ENCODE measurements around the gene TIMM44. TPM values are rescaled to one million over a fixed set of nuclear protein-coding genes. Genes with fewer than 3 reads are reported as not detected.

The TIMM44 gene
- total RNA-seq, 1 experiment from 2014 or later = 114 TPM

DNA sequence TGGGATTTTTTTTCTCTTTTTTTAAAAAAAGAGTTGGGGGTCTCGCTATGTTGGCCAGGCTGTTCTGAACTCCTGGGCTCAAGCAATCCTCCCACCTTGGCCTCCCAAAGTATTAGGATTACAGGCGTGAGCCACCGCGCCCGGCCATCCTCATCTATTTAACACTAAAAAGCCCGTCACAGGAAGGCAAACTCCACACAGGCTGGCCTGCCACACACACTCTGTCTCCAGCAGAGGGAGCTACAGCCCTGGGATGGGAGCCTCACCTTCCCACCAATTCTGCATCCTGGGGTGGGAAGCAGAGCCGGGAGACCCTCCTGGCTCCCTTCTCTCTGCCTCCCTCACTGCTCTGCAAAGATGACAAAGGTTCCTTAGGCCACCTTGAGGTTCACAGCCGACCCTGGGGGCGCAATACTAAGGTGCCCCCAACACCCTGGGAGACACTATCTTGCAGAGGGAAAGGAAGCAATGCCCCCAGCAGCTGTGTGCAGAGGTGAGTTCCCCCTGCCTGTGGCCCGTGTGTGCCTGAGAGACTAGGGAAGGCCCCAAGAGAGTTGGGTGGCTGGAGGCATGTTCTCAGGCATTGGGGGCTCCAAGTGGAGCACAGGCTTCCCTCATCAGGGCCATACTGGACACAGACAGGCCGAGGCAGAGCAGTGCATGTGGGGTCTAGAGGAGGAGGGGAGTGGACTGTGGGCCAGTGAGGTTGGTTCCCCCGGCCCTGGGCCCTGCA lies 27.4 kb upstream of the TIMM44 start:
- H2BK15ac ChIP-seq (ENCODE audit: low read depth, low read length) = no peak overlapping the region
- no peak overlapping the region for H2BK5ac ChIP-seq (ENCODE audit: insufficient read length, low read length)
- peak overlapping the region; percentile 55 to 90 (median 73); a peak in 5 of 7 replicates for H3K27ac Mint-ChIP-seq
- H3K9ac ChIP-seq (ENCODE audit: extremely low read depth, insufficient read length, low read length) = no peak overlapping the region
- no peak overlapping the region for H3K4me2 ChIP-seq (ENCODE audit: insufficient read depth, insufficient read length, low read length)
- no peak overlapping the region for H4K5ac ChIP-seq (ENCODE audit: insufficient read length, low read depth, low read length)
- no peak overlapping the region for H3K14ac ChIP-seq (ENCODE audit: insufficient read depth, low read length)
- H3K4me1 Mint-ChIP-seq = peaks cover 17 to 23% of the 10 kb centered on the region in 2 experiments
- no peak overlapping the region for H4K8ac ChIP-seq (replicated peaks; ENCODE audit: insufficient read length, low read depth, low read length)
- DNase-seq = peak; percentile 84
- no peaks in the 10 kb centered on the region for H3K9me3 Mint-ChIP-seq
- no peak overlapping the region for H3K18ac ChIP-seq (ENCODE audit: insufficient read length, low read depth, low read length)
- no peak overlapping the region for H2AFZ ChIP-seq (ENCODE audit: low read length)
- peaks cover 35 to 78% (median 63%) of the 10 kb centered on the region in 3 experiments for H3K36me3 Mint-ChIP-seq (ENCODE audit: insufficient read depth in 1 of 3, low read depth in 3 of 3)
- H3K23ac ChIP-seq (ENCODE audit: insufficient read length, low read depth, low read length) = no peak overlapping the region
- no CpG with 5 or more reads among the region's 12 CpGs for WGBS (ENCODE audit: extremely low coverage, insufficient read length, low lambda C conversion rate)
- H3K4me1 ChIP-seq (ENCODE audit: insufficient read depth, low read length) = no peaks in the 10 kb centered on the region
- H3K79me2 ChIP-seq (ENCODE audit: insufficient read depth, low read length) = no peaks in the 10 kb centered on the region
- no peaks in the 10 kb centered on the region for H3K23me2 ChIP-seq (ENCODE audit: insufficient read length, low read depth, low read length, poor library complexity, severe bottlenecking)
- no peak overlapping the region for H3K4ac ChIP-seq (ENCODE audit: low read depth, low read length)
- no peaks in the 10 kb centered on the region for H4K20me1 ChIP-seq (ENCODE audit: control insufficient read depth, insufficient read depth, insufficient read length)
- no peak overlapping the region for H3K56ac ChIP-seq (ENCODE audit: insufficient read length, low read depth, low read length)
- H3K27ac ChIP-seq (ENCODE audit: insufficient read length, low read depth, low read length) = no peak overlapping the region
- H3K4me3 Mint-ChIP-seq = no peak overlapping the region
- no peak overlapping the region for H4K91ac ChIP-seq (ENCODE audit: insufficient read length, low read depth, low read length)
- no peak overlapping the region for H2BK20ac ChIP-seq (ENCODE audit: low read depth, low read length, poor library complexity, severe bottlenecking)
- TF ChIP-seq, protein P1, sequence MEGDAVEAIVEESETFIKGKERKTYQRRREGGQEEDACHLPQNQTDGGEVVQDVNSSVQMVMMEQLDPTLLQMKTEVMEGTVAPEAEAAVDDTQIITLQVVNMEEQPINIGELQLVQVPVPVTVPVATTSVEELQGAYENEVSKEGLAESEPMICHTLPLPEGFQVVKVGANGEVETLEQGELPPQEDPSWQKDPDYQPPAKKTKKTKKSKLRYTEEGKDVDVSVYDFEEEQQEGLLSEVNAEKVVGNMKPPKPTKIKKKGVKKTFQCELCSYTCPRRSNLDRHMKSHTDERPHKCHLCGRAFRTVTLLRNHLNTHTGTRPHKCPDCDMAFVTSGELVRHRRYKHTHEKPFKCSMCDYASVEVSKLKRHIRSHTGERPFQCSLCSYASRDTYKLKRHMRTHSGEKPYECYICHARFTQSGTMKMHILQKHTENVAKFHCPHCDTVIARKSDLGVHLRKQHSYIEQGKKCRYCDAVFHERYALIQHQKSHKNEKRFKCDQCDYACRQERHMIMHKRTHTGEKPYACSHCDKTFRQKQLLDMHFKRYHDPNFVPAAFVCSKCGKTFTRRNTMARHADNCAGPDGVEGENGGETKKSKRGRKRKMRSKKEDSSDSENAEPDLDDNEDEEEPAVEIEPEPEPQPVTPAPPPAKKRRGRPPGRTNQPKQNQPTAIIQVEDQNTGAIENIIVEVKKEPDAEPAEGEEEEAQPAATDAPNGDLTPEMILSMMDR (conservative IDR thresholded peaks at IDR 0.05) = peak; percentile 96
- no peak overlapping the region for H2BK12ac ChIP-seq (ENCODE audit: insufficient read length, low read depth, low read length)
- H3T11ph ChIP-seq (ENCODE audit: low read length) = no peak overlapping the region
- H2BK120ac ChIP-seq (ENCODE audit: low read depth, low read length, poor library complexity, severe bottlenecking) = no peak overlapping the region
- H3K9me3 ChIP-seq (ENCODE audit: control insufficient read depth, low read depth, low read length) = no peaks in the 10 kb centered on the region
- H3K79me1 ChIP-seq (ENCODE audit: insufficient read depth, low read depth, low read length, poor library complexity, severe bottlenecking) = no peaks in the 10 kb centered on the region
- no peaks in the 10 kb centered on the region for H3K27me3 ChIP-seq (ENCODE audit: insufficient read depth, low read length)
- no peaks in the 10 kb centered on the region for H3K27me3 Mint-ChIP-seq (ENCODE audit: low read depth)
- no peak overlapping the region for H2AK5ac ChIP-seq (ENCODE audit: insufficient read length, low read length)
